ENCODE results near the gene GPR158. TPM values are rescaled to one million over a fixed set of nuclear protein-coding genes. Genes with fewer than 3 reads are reported as not detected.
"Not testable (repeated sequence)": the region's sequence is repeated elsewhere in the genome, so short reads cannot be mapped to it uniquely, and the experiment has no call there.

Gene GPR158
- total and polyA plus RNA-seq, 2 of the 8 experiments (the other 6 are each of a cell fraction or from before 2014, with no cell fraction given), result 0.14 to 0.78 TPM

- TF ChIP-seq TCF12 (IDR thresholded peaks at IDR 0.05; ENCODE audit: low read depth, low read length) (no peak), CBX5 (IDR thresholded peaks at IDR 0.05; ENCODE audit: low read depth, low read length) (no peak)
Measured at GRCh38 chr10:25308278-25308677, 133.5 kb downstream of the GPR158 start (continued).

- H3K23me2 ChIP-seq (ENCODE audit: low read depth, low read length); CTCF ChIA-PET (ENCODE audit: partially characterized antibody); H3K27ac ChIP-seq (ENCODE audit: low read depth, low read length); H2AFZ ChIP-seq (ENCODE audit: low read length); H2BK15ac ChIP-seq (ENCODE audit: low read length); H3K18ac ChIP-seq (ENCODE audit: extremely low read depth, low read length); H3K4me2 ChIP-seq (ENCODE audit: insufficient read depth in 1 of 2, low read depth in 2 of 2, low read length in 2 of 2); H3K4me1 ChIP-seq (replicated peaks in 1 of 4; ENCODE audit: control insufficient read depth in 3 of 4, insufficient read depth in 4 of 4, low read length in 3 of 4); H2BK20ac ChIP-seq (ENCODE audit: low read length); H3K4me3 ChIP-seq (ENCODE audit: extremely low read depth in 1 of 4, insufficient read depth in 2 of 4, low read depth in 3 of 4, low read length in 4 of 4); H3K9ac ChIP-seq (replicated peaks in 1 of 4; ENCODE audit: extremely low read depth in 1 of 4, low read depth in 3 of 4, low read length in 3 of 4); H2AK5ac ChIP-seq (ENCODE audit: low read depth, low read length); POLR2A ChIA-PET (ENCODE audit: partially characterized antibody); FAIRE-seq; DNase-seq (ENCODE audit: low read depth in 1 of 2, low spot score in 2 of 2); H3K27me3 ChIP-seq (replicated peaks in 1 of 4; ENCODE audit: control insufficient read depth in 3 of 4, extremely low read depth in 1 of 4, insufficient read depth in 3 of 4, low read length in 3 of 4); H4K8ac ChIP-seq (ENCODE audit: extremely low read depth, insufficient read depth, low read length); H4K91ac ChIP-seq (replicated peaks; ENCODE audit: insufficient read length, low read length); H3K4ac ChIP-seq (replicated peaks; ENCODE audit: insufficient read length, low read depth, low read length); H3K79me1 ChIP-seq (ENCODE audit: low read depth, low read length); H3K14ac ChIP-seq (ENCODE audit: insufficient read length); H2BK12ac ChIP-seq (ENCODE audit: low read depth, low read length); H4K5ac ChIP-seq (ENCODE audit: insufficient read length, low read depth, low read length); H3K23ac ChIP-seq (ENCODE audit: insufficient read length); H3K56ac ChIP-seq (replicated peaks; ENCODE audit: insufficient read length, low read depth, low read length); H3K36me3 ChIP-seq (ENCODE audit: control insufficient read depth in 2 of 4, insufficient read depth in 4 of 4, low read length in 3 of 4); H3K79me2 ChIP-seq (ENCODE audit: control insufficient read depth in 1 of 2, insufficient read depth in 2 of 2, low read length in 2 of 2); H2BK5ac ChIP-seq (ENCODE audit: low read depth, low read length); H3K9me3 ChIP-seq (ENCODE audit: insufficient read depth in 2 of 2, low read depth in 1 of 2, low read length in 1 of 2); H2BK120ac ChIP-seq (replicated peaks; ENCODE audit: low read depth, low read length); H4K20me1 ChIP-seq (replicated peaks in 1 of 2; ENCODE audit: control insufficient read depth in 1 of 2, insufficient read depth in 2 of 2, low read length in 2 of 2): not testable (repeated sequence)
- 95% methylated on average over 5 of the region's 9 CpGs; no CpG with 5 or more reads in 1 of the 2 experiments for WGBS, 2 experiments (ENCODE audit: extremely low coverage in 1 of 2, insufficient coverage in 1 of 2, insufficient read length in 1 of 2, insufficient replicate concordance in 2 of 2, low coverage in 1 of 2, low lambda C conversion rate in 2 of 2, missing lambda C conversion rate in 1 of 2)
Measured at GRCh38 chr10:25317596-25318211, 142.9 kb downstream of the GPR158 start.
